LHCN-M2 (cell line): ENCODE measurements around the gene GRID1. TPM values are rescaled to one million over a fixed set of nuclear protein-coding genes. Genes with fewer than 3 reads are reported as not detected.

Experiments
- DNase-seq: peaks from one replicate; pipeline ENCODE4 v3.0.0-alpha.2; 2012; ENCODE audit warnings: low read depth
- total RNA-seq: library from RNA; depleted of rRNA; stranded (reverse); fragments of >200 nt; gene quantifications from 2 replicates; pipeline ENCODE4 v1.2.3, GENCODE V29; 2014

Gene GRID1
- total RNA-seq, 1 experiment from 2014 or later = not detected

GRCh38 chr10:86149257-86149656 lies 217.3 kb downstream of the GRID1 start:
- no peak for DNase-seq

GRCh38 chr10:86148117-86148516 lies 218.5 kb downstream of the GRID1 start:
- no peak for DNase-seq

DNA sequence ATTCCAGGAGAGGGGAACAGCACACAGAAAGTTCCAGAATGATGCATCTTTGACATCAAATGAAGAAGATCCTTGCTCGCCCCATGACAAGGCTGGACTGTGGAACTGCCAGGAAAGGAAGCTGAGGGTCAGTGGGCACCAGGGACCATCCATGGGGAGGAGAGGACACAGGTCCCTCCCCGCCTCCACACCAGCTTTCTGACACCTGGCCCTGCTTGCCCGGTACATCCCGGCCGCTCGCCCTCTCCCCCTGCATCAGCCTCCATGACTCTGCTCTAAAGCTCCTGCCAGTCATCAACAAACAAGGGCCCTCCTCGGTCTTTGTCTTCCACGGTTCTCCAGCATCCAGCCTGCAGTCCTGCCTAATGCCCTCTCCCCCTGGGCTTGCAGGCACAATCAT lies 222.3 kb downstream of the GRID1 start:
- DNase-seq = no peak

DNA sequence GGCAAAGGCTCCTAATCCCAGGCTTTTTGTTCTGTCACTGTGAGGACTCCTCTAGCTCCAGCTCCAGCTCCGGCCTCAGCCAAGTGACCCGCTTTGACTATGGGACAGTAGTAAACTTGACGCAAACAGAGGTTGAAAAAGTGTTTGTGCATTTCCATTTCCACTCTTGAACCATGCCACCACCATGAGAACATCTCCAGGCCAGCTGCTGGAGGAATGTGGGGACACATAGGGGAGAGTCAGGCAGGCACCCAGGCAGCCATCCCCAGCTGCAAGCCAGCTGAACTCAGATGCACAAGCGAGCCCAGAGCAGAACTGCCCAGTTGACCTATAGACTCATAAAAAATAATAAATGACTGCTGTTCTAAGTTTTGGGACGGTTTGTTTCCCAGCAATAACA lies 224.7 kb downstream of the GRID1 start:
- DNase-seq = no peak

- DNase-seq = no peak
These were observed 227.4 kb downstream of the GRID1 start for GRCh38 chr10:86139066-86139657.

DNA sequence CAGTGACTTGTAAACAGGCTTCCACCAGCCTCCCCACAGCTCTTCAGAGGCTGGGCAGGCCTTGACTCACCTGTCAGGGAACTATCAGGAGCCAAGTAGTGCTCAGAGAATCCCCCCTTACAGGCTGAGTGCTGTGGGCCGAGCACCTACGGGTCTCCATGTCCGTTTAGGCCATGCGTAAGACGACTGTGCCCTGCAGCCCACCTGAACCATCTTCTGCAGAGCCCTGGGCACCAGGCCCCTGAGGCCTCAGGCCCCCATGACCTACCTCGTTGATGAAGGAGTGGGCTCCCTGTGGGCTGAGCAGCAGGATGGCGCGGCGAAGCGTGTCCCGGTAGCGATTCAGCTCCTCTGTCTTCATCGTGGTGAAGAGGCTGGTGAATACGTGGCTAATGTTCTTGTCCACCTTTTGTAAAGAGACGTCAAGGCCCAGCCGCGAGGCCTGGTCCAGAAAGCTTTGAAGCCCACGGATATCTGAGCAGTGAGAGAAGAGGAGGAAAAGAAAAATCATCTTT lies 228.0 kb downstream of the GRID1 start:
- no peak for DNase-seq

GRCh38 chr10:86137561-86137960 lies 229.0 kb downstream of the GRID1 start:
- DNase-seq = no peak

GRCh38 chr10:86136934-86137333 lies 229.7 kb downstream of the GRID1 start:
- DNase-seq = no peak

DNA sequence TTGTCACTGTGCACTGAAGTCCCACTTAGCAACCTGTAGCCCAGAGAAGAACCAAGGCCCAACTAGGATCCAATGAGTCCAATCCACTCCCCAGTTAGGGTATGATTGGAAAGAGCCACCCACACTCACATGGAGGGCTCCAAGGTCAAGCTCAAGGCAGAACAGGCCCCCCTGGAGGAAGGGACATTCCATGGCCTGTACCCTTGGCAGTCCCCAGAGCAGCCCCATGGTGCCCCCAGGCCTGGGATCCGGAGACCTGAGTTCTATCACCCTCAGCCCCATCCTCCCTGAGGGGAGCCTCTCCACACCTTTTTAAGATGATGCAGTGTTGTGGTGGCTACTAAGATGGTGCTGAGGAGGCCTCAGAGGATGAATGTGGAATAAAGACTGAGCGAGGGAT lies 231.4 kb downstream of the GRID1 start:
- DNase-seq = no peak

GRCh38 chr10:86130737-86131475 lies 235.7 kb downstream of the GRID1 start:
- DNase-seq = no peak

DNA sequence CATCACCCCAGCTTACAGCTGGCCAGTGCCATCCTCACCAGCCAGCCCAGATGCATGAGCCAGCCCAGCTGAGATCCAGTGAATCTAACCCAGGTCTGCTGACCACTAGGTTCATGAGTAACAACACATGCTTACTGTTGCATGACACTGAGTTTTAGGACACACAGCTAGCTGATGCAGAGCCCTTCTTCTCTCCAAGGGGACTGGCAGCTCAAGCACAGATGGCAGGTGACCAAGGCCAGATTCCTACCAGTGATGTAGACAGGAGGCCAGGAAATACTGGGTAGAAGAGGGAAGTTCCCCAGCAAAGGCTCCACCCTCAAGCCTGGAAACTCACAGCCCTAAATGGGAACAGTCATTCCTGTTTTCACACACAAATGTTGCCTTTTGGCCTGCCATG lies 236.6 kb downstream of the GRID1 start:
- DNase-seq = no peak

DNA sequence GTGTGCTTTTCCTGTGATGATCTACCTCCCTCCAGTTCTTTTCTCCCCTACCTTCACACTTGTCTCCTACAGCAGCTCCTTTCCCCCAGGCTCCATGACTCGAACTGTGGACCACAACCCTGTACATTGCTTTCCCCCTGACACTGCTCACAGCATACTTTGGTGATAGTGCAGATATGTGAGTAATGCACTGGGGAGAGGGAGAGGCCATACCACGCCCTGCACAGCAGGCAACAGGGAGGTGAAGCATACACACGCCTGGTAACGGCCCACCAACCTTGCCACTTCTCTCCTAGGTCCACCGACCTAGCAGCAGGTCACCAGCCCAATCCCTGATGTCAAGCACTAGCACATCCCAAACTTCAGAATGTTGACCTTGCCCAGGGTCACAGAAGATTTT lies 238.2 kb downstream of the GRID1 start:
- DNase-seq = no peak

DNA sequence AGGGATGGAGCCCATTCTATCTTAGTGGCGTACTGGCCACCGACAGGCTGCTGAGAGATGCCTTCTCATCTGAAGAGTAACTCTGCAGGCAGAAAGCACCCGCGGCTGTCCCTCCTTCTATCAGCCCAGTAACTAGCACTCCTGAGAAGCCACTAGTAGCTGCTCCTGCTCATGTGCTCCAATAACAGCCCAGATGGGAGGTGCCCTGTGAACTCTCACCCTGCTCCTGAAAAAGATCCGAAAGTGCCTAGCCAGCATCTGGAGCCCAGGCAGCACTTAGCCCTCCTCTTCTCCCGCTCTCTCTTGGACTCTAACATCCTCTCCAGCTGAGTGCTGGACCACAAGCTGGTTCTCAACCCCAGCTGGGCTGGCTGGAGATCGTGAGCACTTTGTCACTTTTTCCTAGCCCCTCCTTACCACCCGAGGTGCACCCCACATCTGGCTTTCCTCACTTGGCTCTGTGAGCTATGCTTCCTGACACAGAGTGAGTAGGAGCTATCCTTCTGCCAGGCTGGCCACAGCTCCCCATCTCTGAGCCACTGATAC lies 239.2 kb downstream of the GRID1 start:
- no peak for DNase-seq

DNA sequence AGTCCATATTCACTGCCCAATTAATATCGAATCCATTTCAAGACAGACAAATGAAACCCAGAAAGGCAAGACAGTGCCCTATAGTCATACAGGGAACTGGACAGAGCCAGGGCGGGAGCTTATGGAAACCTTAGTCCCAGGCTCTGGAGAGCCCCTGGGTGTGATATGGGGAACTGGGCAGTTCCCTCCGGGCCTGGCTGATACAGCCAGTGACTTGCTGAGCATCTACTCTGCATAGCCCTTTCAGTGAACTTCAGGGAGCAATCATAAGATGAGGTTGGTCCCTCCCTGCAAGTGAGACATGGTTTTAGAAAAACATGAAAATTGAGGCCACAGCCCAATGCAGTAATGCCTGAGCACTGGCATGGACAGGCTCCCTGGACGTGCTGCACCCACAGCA lies 241.9 kb downstream of the GRID1 start:
- DNase-seq = no peak

- no peak for DNase-seq
These were observed 242.9 kb downstream of the GRID1 start for GRCh38 chr10:86123715-86124114.

GRCh38 chr10:86123304-86123703 lies 243.3 kb downstream of the GRID1 start:
- DNase-seq = no peak

- DNase-seq = no peak
These were observed 243.9 kb downstream of the GRID1 start for GRCh38 chr10:86122646-86123045.

GRCh38 chr10:86121200-86121599 lies 245.4 kb downstream of the GRID1 start:
- no peak for DNase-seq

DNA sequence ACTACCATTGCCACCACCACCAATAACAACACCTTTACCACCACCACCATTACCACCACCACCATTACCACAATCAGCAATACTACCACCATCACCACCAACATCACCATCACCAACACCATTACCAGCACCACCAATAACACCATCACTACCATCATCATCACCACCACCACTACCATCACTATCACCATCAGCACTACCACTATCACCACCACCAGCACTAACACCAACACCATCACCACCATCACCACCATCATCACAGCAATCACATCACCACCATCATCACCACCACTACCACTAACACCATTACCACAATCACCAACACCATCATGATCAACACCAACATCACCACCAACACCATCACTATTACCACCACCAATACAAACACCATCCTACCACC lies 249.5 kb downstream of the GRID1 start:
- DNase-seq = no peak

- no peak for DNase-seq
These were observed 252.6 kb downstream of the GRID1 start for GRCh38 chr10:86113983-86114382.

DNA sequence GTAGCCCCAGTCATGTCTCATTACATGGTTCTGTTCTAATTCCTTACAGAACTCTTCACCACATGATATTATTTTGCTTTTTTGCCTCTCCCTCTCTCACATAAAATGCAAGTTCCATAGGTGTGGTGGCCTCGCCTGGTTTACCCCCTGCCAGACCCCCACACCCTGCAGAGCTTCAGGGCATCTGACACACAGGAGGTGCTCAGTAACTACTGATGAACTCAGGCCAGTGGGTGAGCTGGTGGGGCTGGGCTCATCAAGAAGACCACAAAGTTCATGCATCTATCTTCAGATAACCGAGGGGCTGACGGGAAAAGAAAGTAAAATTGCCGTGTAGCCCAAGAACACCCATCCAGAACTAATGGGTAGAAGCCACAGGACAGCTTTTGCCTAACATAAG lies 253.1 kb downstream of the GRID1 start:
- no peak for DNase-seq

DNA sequence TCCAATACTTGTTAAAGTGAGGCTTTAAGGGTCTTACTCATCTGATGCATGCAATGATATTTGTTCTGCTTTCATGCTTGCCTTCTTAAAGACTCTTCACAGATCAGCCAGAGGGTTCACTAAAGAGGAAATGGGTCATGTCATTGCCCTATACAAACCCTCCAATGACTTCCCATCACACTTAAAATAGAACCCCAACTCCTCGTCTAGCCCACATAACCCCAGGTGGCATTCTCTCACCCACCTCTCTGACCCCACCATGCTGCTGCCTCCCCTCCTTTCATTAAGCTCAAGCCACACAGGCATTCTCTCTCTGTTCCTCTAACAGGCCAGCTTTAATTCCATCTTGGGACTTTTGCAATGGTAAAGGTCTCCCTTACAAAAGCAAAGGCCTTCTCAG lies 253.6 kb downstream of the GRID1 start:
- no peak for DNase-seq

- no peak for DNase-seq
These were observed 254.6 kb downstream of the GRID1 start for GRCh38 chr10:86111902-86112545.
